ENCODE measurements around the gene PSIP1. TPM values are rescaled to one million over a fixed set of nuclear protein-coding genes. Genes with fewer than 3 reads are reported as not detected.

Gene PSIP1
- total RNA-seq, 1 experiment from 2014 or later = 302 TPM

GRCh38 chr9:15501179-15501578 lies 9.6 kb downstream of the PSIP1 start:
- Mint-ChIP-seq H3K27ac (peak overlapping the region; percentile 0; the same call in 1 of the 2 replicates), H3K4me3 (no peak overlapping the region), H3K4me1 (peaks cover 37% of the 10 kb centered on the region), H3K36me3 (peaks cover 82% of the 10 kb centered on the region), H3K27me3 (ENCODE audit: low read depth) (no peaks in the 10 kb centered on the region), H3K9me3 (no peaks in the 10 kb centered on the region)
- CTCF ChIA-PET = interaction anchor here (0.7 kb wide), 1 partner anchor 36 kb away, joined by 3 read pairs; no protein-coding TSS in a partner anchor
- DNase-seq (ENCODE audit: low spot score) (no peak), ATAC-seq (no peak)
- POLR2A ChIA-PET = interaction anchor here (1.6 to 2.2 kb wide), 2 partner anchors 9 to 52 kb away, joined by 3 to 12 read pairs; partner anchors contain the start of genes CCDC171 and PSIP1
- TF ChIP-seq NR2C2 (CRISPR knock-in tag; IDR thresholded peaks at IDR 0.05) (no peak), ZNF425 (CRISPR knock-in tag; conservative IDR thresholded peaks at IDR 0.05) (no peak), ZNF423 (CRISPR knock-in tag; IDR thresholded peaks at IDR 0.05) (no peak), IRF2 (CRISPR knock-in tag; IDR thresholded peaks at IDR 0.05; ENCODE audit: borderline replicate concordance, low read depth) (no peak), ATF6 (CRISPR knock-in tag; IDR thresholded peaks at IDR 0.05) (no peak), CREM (CRISPR knock-in tag; IDR thresholded peaks at IDR 0.05) (no peak), HMGA2 (CRISPR knock-in tag; IDR thresholded peaks at IDR 0.05) (no peak), NFATC4 (CRISPR knock-in tag; IDR thresholded peaks at IDR 0.05) (no peak), ARID4B (CRISPR knock-in tag; IDR thresholded peaks at IDR 0.05; ENCODE audit: borderline replicate concordance) (no peak), GTF2I (CRISPR knock-in tag; conservative IDR thresholded peaks at IDR 0.05) (no peak), NFYB (CRISPR knock-in tag; conservative IDR thresholded peaks at IDR 0.05; ENCODE audit: low read depth) (no peak)

- Mint-ChIP-seq H3K4me1 (peaks cover 42% of the 10 kb centered on the region), H3K4me3 (no peak overlapping the region), H3K36me3 (peaks cover 83% of the 10 kb centered on the region), H3K27ac (peak overlapping the region; percentile 44), H3K9me3 (peaks cover 15% of the 10 kb centered on the region), H3K27me3 (ENCODE audit: low read depth) (no peaks in the 10 kb centered on the region)
- POLR2A ChIA-PET = no interaction called here
- no peak for TF ChIP-seq HMGA2 (CRISPR knock-in tag; IDR thresholded peaks at IDR 0.05)
- TF ChIP-seq PRRX2 (CRISPR knock-in tag; IDR thresholded peaks at IDR 0.05) = no peak
- no peak for TF ChIP-seq ATF3 (CRISPR knock-in tag; conservative IDR thresholded peaks at IDR 0.05)
- no peak for TF ChIP-seq USF2 (CRISPR knock-in tag; IDR thresholded peaks at IDR 0.05)
- TF ChIP-seq ZNF416 (CRISPR knock-in tag; IDR thresholded peaks at IDR 0.05) = no peak
- TF ChIP-seq HMGXB4 (CRISPR knock-in tag; IDR thresholded peaks at IDR 0.05) = no peak
- CTCF ChIA-PET = interaction anchor here (1.1 kb wide), 1 partner anchor 13 kb away, joined by 4 read pairs; no protein-coding TSS in a partner anchor
- no peak for ATAC-seq
- DNase-seq (ENCODE audit: low spot score) = no peak
Observed at GRCh38 chr9:15499139-15499538, 11.6 kb downstream of the PSIP1 start.

Data from WTC11 (cell line).